A549 (cell line): Measurements from ENCODE around the gene HS6ST3. TPM values are rescaled to one million over a fixed set of nuclear protein-coding genes. Genes with fewer than 3 reads are reported as not detected.

Source experiments
- ATAC-seq, 2 experiments: fragments of 200-7000 bp in 1 of 2; fragments of >200 bp in 1 of 2; cut with Nextera tagmentation in 1 of 2; cut with Tn5 transposase in 1 of 2; 3 replicates each; pipeline versions ENCODE4 v1.8.0 to v1.9.1; 2018 to 2020; ENCODE audit warnings: mild to moderate bottlenecking in 1 of 2, moderate library complexity in 1 of 2
- CTCF ChIA-PET: fragments of 300-600 bp; sonication (Branson Sonifier 250); formaldehyde crosslinking; extraction: SDS; loops from one replicate; lab custom pipeline; 2021; ENCODE audit warnings: antibody characterized with exemption, inconsistent platforms; lab: Yijun Ruan, JAX
- POLR2A ChIA-PET: fragments of 350-600 bp; formaldehyde crosslinking; extraction: SDS; loops from one replicate; lab custom pipeline; 2021; ENCODE audit warnings: antibody characterized with exemption, inconsistent platforms; lab: Yijun Ruan, JAX
- DNase-seq, 2 experiments: peaks; one replicate each; pipeline versions ENCODE4 v3.0.0 to v3.0.0-alpha.2; 2011 to 2016; ENCODE audit warnings: low read depth in 1 of 2, low spot score in 1 of 2
- FAIRE-seq: peaks from 2 replicates; lab custom pipeline; 2011; peaks lifted over from hg19 to GRCh38; lab: Jason Lieb, UNC
- H3K27ac ChIP-seq, 2 experiments: fragments of >200 bp; sonication (Bioruptor Twin); formaldehyde crosslinking; 3 replicates each; pipeline ENCODE4 v1.5.1; 2016 to 2017
- H3K4me1 ChIP-seq: fragments of >200 bp; sonication (Bioruptor Twin); formaldehyde crosslinking; 3 replicates; pipeline ENCODE4 v1.6.1; 2016
- H3K4me2 ChIP-seq: fragments of >200 bp; sonication (Bioruptor Twin); formaldehyde crosslinking; 3 replicates; pipeline ENCODE4 v1.6.1; 2016
- H3K4me3 ChIP-seq: fragments of >200 bp; sonication (Bioruptor Twin); formaldehyde crosslinking; 3 replicates; pipeline ENCODE4 v1.5.1; 2016
- H3K9me3 ChIP-seq: fragments of >200 bp; sonication (Bioruptor Twin); formaldehyde crosslinking; 3 replicates; pipeline ENCODE4 v1.6.1; 2016
- ATOH8 ChIP-seq: fragments of 250-450 bp; sonication (Bioruptor Pico); IDR thresholded peaks from 2 replicates; pipeline ENCODE4 v1.5.0; 2020; ENCODE audit warnings: low read depth, mild to moderate bottlenecking, moderate library complexity
- CEBPB ChIP-seq, 2 experiments: fragments of >200 bp in 1 of 2; sonication (Bioruptor Twin) in 1 of 2; formaldehyde crosslinking in 1 of 2; IDR thresholded peaks; 2 replicates each; pipeline ENCODE4 v1.6.1; 2012 to 2016
- CHD2 ChIP-seq: fragments of 150-350 bp; IDR thresholded peaks from 2 replicates; pipeline ENCODE4 v1.6.1; 2014; ENCODE audit warnings: low read length; ENCODE audit not compliant: partially characterized antibody
- EHMT2 ChIP-seq: fragments of 200-600 bp; sonication (generic); IDR thresholded peaks from 2 replicates; pipeline ENCODE4 v1.6.1; 2016; ENCODE audit warnings: antibody characterized with exemption, low read depth, mild to moderate bottlenecking, moderate library complexity
- EP300 ChIP-seq, 2 experiments: fragments of >200 bp; sonication (Bioruptor Twin); formaldehyde crosslinking; IDR thresholded peaks; 2 replicates in 1 of 2; 3 replicates in 1 of 2; pipeline ENCODE4 v1.6.1; 2016 to 2017
- ESRRA ChIP-seq: fragments of 150-350 bp; IDR thresholded peaks from 2 replicates; pipeline ENCODE4 v1.6.1; 2014; ENCODE audit warnings: mild to moderate bottlenecking, low read length, borderline replicate concordance
- FOSB ChIP-seq: fragments of 250-450 bp; sonication (Bioruptor Pico); IDR thresholded peaks from 2 replicates; pipeline ENCODE4 v1.5.0; 2020; ENCODE audit warnings: mild to moderate bottlenecking, moderate library complexity
- HES2 ChIP-seq: fragments of >200 bp; sonication (Bioruptor Twin); formaldehyde crosslinking; IDR thresholded peaks from 2 replicates; pipeline ENCODE4 v1.6.1; 2016
- HMGXB4 ChIP-seq: fragments of 250-450 bp; sonication (Bioruptor Pico); IDR thresholded peaks from 2 replicates; pipeline ENCODE4 v1.5.0; 2021; ENCODE audit warnings: mild to moderate bottlenecking, moderate library complexity, borderline replicate concordance
- HOXA7 ChIP-seq: fragments of 250-450 bp; sonication (Bioruptor Pico); IDR thresholded peaks from 2 replicates; pipeline ENCODE4 v1.5.0; 2020; ENCODE audit warnings: mild to moderate bottlenecking, moderate library complexity
- JUNB ChIP-seq: fragments of >200 bp; sonication (Bioruptor Twin); formaldehyde crosslinking; IDR thresholded peaks from 2 replicates; pipeline ENCODE4 v1.6.1; 2016
- KDM1A ChIP-seq: fragments of 200-600 bp; sonication (generic); IDR thresholded peaks from 2 replicates; pipeline ENCODE4 v1.6.1; 2016; ENCODE audit warnings: low read depth, mild to moderate bottlenecking
- MYC ChIP-seq: IDR thresholded peaks from 2 replicates; pipeline ENCODE4 v1.6.1; 2012; ENCODE audit warnings: mild to moderate bottlenecking, inconsistent platforms, low read length, improper control_type of control experiment, borderline replicate concordance
- NFE2L2 ChIP-seq: fragments of 150-350 bp; conservative IDR thresholded peaks from 2 replicates; pipeline ENCODE4 v1.6.1; 2014; ENCODE audit warnings: low read length
- NPAS2 ChIP-seq: fragments of 250-450 bp; sonication (Bioruptor Pico); IDR thresholded peaks from 2 replicates; pipeline ENCODE4 v1.8.0; 2022; ENCODE audit warnings: mild to moderate bottlenecking, moderate library complexity, borderline replicate concordance
- PHF8 ChIP-seq: fragments of 200-600 bp; sonication (generic); IDR thresholded peaks from 2 replicates; pipeline ENCODE4 v1.6.1; 2016; ENCODE audit warnings: low read depth, mild to moderate bottlenecking, antibody characterized with exemption, moderate library complexity, borderline replicate concordance
- RARB ChIP-seq: fragments of 250-450 bp; sonication (Bioruptor Pico); IDR thresholded peaks from 2 replicates; pipeline ENCODE4 v1.8.0; 2021; ENCODE audit warnings: mild to moderate bottlenecking, moderate library complexity
- RFX5 ChIP-seq: fragments of 450-650 bp; IDR thresholded peaks from 2 replicates; pipeline ENCODE4 v1.7.1; 2014; ENCODE audit warnings: antibody characterized with exemption, mild to moderate bottlenecking, moderate library complexity
- RNF2 ChIP-seq: fragments of 200-600 bp; sonication (generic); IDR thresholded peaks from 2 replicates; pipeline ENCODE4 v1.6.1; 2016; ENCODE audit warnings: low read depth, mild to moderate bottlenecking, antibody characterized with exemption, moderate library complexity, borderline replicate concordance
- TP53 ChIP-seq: fragments of 250-450 bp; sonication (Bioruptor Pico); IDR thresholded peaks from 2 replicates; pipeline ENCODE4 v1.5.0; 2021; ENCODE audit warnings: mild to moderate bottlenecking, moderate library complexity
- ZC3H11A ChIP-seq: fragments of 450-650 bp; IDR thresholded peaks from 2 replicates; pipeline ENCODE4 v1.6.1; 2014; ENCODE audit warnings: antibody characterized with exemption, mild to moderate bottlenecking
- ZFP36 ChIP-seq: fragments of 450-650 bp; IDR thresholded peaks from 2 replicates; pipeline ENCODE4 v1.6.1; 2014; ENCODE audit warnings: borderline replicate concordance; ENCODE audit not compliant: partially characterized antibody
- WGBS: methylation state at CpG from one replicate; pipeline ENCODE4 v1.1.6; 2017; ENCODE audit errors: missing lambda C conversion rate; 5-methylcytosine and 5-hydroxymethylcytosine counted together
- polyA plus RNA-seq, 4 experiments: library from polyadenylated mRNA; depleted of rRNA in 3 of 4; stranded (reverse); fragments of >200 nt; fragmentation: RNase III in 1 of 4; extraction: RNeasy Plus Mini Kit Qiagen cat#74134 plus additional on column Dnase treatment in 1 of 4; gene quantifications; 2 replicates in 3 of 4; 3 replicates in 1 of 4; pipeline ENCODE4 v1.2.3, GENCODE V29; 2011 to 2017

Gene HS6ST3
- polyA plus RNA-seq, 2 of the 4 experiments (the other 2 are of a cell fraction): not detected

- ChIA-PET CTCF (no interaction called here), POLR2A (no interaction called here)
- no peak for TF ChIP-seq CHD2
- no peak for TF ChIP-seq MYC
- no peak for TF ChIP-seq ZC3H11A
- TF ChIP-seq RARB (CRISPR knock-in tag): no peak
- TF ChIP-seq HES2: no peak
- no peak for TF ChIP-seq KDM1A
- TF ChIP-seq EP300 (IDR thresholded peaks at IDR 0.05): no peak
- no peak for TF ChIP-seq EHMT2
- no peak for TF ChIP-seq NPAS2
- no peak for TF ChIP-seq TP53 (CRISPR knock-in tag)
- no peak for TF ChIP-seq HOXA7 (CRISPR knock-in tag)
- no peak for TF ChIP-seq RNF2
- no peak for TF ChIP-seq PHF8
- TF ChIP-seq JUNB: no peak
- ATAC-seq (no peak), FAIRE-seq (no peak), DNase-seq (no peak)
- Histone ChIP-seq H3K4me3 (no peak overlapping the region), H3K4me1 (no peaks in the 10 kb centered on the region), H3K27ac (no peak overlapping the region), H3K4me2 (no peak overlapping the region), H3K9me3 (no peaks in the 10 kb centered on the region)
- WGBS: 0% methylated on average over 4 of the region's 4 CpGs
These were observed 195.1 kb downstream of the HS6ST3 start for GRCh38 chr13:96284971-96285370.

GRCh38 chr13:96285729-96286128 lies 195.8 kb downstream of the HS6ST3 start:
- H3K9me3 ChIP-seq: no peaks in the 10 kb centered on the region
- no peak overlapping the region for H3K27ac ChIP-seq
- no peak for TF ChIP-seq PHF8
- TF ChIP-seq NFE2L2: no peak
- no peak for TF ChIP-seq FOSB (CRISPR knock-in tag)
- TF ChIP-seq ZFP36: no peak
- TF ChIP-seq ESRRA: no peak
- no peak for TF ChIP-seq ATOH8 (CRISPR knock-in tag)
- TF ChIP-seq CHD2: no peak
- TF ChIP-seq KDM1A: no peak
- CTCF ChIA-PET: no interaction called here
- WGBS: 6% methylated on average over 1 of the region's 1 CpG
- ATAC-seq: no peak
- no peak for FAIRE-seq
- POLR2A ChIA-PET: no interaction called here
- no peaks in the 10 kb centered on the region for H3K4me1 ChIP-seq
- no peak overlapping the region for H3K4me2 ChIP-seq
- H3K4me3 ChIP-seq: no peak overlapping the region
- DNase-seq: no peak

GRCh38 chr13:96294930-96295881 lies 205.3 kb downstream of the HS6ST3 start:
- H3K4me1 ChIP-seq: no peaks in the 10 kb centered on the region
- no peak for TF ChIP-seq KDM1A
- TF ChIP-seq HMGXB4: no peak
- TF ChIP-seq HES2: no peak
- TF ChIP-seq RFX5: no peak
- TF ChIP-seq EHMT2: no peak
- no peak for TF ChIP-seq CEBPB (IDR thresholded peaks at IDR 0.05)
- TF ChIP-seq, all 56 proteins: peak for 0
- no peak overlapping the region for H3K27ac ChIP-seq
- CTCF ChIA-PET: no interaction called here
- POLR2A ChIA-PET: no interaction called here
- no peaks in the 10 kb centered on the region for H3K9me3 ChIP-seq
- WGBS: 1% methylated on average over 7 of the region's 7 CpGs
- no peak overlapping the region for H3K4me3 ChIP-seq
- FAIRE-seq (no peak), DNase-seq (no peak), ATAC-seq (no peak)
- H3K4me2 ChIP-seq: no peak overlapping the region
